DMS 273 (cell line): ENCODE results near the gene FAM222A.

Experiments
- DNase-seq: peaks from one replicate; lab custom pipeline; 2025; ENCODE audit not compliant: unreplicated experiment; lab: John Stamatoyannopoulos, UW

Gene FAM222A

DNA sequence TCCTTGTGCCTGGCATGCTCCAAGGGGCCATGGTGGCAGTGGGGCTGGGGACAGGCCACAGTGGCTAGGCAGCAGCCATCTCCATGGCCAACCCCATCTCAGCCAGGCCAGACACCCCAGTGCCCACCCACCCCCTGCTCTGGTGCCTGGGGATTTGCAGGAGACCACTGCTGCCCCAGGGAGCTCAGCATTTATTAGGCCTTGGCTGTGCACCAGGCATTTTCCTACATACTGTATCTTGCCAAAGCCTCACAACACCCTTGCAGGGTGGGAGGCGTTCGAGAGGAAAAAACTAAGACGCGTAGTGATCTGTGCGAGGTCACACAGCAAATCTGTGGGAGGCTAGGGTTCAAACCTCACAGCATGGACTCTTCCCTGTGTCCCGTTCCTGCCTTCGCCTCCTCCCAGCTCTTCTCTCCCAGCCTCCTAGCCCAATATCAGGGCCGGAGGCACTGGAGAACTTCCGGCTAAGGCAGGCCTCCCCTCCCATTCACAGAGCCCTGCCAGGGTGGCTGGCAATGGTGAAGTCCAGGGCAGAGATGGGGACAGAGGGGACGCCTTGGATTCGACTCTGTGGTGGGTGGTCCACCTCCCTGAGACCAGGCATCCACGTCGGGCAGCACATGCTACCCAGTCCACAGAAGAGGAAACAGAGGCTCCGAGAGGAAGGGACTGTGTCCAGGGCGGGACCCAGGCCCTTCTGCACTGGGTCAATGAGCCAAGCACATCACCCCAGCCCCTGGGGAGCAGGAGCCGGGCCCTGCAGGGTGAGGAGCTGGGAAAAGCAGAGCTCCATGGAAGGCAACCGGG lies 57.4 kb downstream of the FAM222A start:
- no peak for DNase-seq

DNA sequence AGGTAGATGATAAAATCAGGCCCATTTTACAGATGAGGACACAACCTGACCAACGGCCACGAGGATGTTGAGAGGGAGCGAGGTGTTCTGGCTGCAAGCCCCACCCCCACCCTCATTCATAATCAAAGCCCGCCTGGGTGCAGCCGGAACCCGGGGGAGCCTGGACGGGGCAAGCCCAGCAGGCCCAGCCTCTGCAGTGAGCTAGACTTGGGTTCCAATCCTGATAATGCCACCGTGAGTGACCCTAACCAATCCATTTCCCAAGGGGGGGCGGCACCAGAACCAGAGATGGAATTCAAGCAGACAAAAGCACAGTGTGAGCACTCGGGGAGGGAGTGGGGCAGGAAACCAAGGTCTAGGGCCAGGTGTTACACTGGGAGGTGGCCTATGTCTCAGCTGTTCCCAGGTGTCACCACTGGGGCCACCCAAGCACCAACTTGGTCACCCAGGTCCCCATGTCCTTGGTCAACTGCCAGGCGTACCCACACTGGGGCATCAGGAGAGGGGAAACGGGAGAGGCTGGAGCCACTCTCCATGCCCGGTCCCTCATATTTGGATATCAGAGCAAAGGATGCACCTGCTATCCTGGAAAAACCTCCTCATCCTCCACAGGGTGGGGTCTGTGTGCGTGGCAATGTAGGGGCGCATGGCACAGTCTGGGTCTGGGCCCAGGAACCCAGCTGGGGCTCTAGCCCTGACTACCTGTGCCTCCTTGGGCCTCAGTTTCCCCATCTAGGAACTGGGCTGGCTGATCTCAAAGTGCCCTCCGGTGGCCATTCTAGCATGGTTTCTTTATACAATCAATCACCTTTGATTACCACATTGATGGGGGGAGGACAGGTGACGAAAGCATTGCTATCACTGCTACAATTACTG lies 58.4 kb downstream of the FAM222A start:
- no peak for DNase-seq

DNA sequence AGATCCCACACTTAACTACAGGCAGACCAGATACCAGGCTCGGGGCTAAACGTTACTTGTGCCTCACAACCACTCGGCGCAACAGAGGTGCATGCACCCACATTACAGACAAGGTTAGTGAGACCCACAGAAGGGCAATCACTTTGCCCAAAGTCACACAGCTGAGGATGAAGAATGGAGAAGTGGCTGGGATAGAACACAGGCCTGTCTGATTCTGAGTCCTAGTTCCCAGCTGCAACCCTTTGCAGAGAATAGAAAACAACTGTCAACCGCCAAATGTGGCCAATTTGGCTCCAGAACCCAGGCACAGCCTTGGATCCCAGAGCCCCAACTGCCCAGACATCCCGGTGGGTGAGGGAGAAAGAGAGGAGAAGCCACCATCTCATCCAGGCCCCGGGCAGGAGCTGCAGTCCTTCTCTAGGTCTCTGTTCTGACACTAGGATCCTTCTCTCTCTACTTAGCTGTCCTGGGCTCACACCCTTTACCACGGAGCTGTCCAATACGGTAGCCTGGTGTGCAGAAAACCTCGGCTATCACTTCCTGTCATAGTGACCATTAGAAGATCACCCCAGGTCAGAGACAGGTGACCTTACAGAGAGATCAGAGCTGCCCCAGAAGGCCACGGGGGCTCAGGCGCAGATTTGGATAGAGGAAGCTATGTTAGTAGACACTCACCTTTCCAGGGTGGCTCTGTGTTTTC lies 59.1 kb downstream of the FAM222A start:
- peak; percentile 21 for DNase-seq

DNA sequence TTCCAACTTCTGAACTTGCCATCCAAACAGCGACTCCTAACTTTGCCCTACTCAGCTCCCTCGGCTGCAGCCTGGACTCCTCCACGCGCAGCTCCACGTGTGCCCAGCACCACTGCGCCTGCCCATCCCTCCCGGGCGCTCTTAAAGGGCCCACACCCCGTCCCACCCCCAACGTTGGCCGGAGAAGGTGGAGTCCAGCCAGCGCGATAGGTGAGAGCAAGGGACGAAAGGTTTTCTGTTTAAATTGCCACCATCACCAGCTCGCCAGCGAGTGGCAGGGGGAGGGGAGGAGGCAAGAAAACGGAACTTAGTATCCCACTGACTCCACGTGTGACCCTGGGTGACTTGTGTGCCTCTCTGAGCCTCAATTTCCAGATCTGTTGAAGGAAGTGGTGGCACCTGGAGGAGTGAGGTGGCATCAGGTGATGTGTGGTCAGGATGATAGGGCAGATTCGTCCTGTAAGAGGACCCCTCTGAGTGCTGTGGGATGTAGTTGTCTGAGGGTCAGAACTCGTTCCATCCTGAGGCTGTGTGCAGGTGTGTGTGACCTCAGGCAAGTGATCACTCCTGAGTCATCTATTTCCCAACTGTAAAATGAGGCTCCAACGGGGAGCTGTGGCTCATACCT lies 59.9 kb downstream of the FAM222A start:
- no peak for DNase-seq

DNA sequence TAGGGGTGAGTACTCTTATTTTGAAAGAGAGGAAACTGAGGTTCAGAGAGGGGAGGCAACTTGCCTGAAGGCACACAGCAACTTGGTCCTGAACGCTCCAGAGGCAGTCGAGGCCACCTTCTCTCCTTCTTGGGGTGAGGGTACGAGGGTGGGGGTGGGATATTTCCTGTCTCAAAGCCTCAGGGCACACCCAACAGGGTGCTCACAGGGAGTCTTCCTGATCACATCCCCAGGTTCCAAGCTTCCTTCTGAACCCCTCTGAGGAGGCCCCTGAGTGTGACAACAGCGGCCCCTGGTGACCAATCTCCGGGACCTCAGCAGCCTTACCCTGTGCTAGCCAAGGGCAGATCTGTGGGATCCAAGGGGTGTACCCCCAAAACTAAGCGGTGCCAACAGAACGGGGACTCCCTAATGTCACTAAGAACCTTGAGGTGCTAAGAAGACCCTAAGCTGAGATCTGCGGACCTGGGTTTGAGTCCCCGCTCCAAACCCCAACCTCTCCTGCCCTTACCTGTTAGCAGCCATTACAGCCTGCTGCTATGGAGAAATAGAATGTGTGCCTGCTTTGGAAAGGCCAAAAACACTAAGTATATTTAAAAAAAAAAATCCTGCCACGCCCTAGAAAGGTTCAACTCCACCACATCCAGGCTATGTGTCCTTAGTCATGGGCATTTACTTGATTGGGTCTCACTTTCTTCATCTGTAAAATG lies 61.7 kb downstream of the FAM222A start:
- DNase-seq, result peak; percentile 78

DNA sequence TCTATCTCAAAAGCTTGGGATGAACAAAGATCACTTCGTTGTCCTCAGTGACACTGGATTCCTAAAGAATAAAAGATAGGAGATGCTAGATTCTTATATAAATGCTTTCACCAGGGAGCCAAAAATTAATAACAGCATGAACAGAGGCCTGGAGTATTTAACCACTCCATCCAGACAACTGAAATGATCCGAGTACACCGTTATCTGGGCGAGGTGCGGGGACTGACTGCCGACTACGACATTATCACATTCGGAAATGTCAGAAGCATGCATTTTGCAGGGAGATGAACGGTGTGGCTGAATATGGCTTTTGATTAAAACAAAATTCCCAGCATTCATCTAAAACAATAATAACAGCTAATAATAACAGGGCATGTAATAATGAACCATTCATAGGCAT lies 63.0 kb downstream of the FAM222A start:
- no peak for DNase-seq

DNA sequence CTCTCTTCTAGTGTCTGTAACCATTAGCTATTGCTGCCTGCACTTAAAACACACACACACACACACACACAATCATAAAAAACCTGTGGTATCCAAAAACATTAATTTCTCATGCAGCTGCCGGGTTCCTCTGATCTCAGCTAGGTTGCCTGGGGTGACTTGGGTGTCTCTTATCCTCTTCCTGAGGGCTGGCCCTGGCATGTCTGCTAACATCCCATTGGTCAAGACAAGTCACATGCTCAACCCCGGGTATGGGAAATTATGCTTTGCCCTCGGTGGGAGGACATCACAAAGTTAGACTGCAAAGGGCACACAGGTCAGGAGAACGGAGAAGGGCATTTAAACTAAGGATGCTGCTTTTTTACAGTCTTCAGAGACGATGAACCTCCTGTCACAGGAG lies 63.9 kb downstream of the FAM222A start:
- peak; percentile 50 for DNase-seq

DNA sequence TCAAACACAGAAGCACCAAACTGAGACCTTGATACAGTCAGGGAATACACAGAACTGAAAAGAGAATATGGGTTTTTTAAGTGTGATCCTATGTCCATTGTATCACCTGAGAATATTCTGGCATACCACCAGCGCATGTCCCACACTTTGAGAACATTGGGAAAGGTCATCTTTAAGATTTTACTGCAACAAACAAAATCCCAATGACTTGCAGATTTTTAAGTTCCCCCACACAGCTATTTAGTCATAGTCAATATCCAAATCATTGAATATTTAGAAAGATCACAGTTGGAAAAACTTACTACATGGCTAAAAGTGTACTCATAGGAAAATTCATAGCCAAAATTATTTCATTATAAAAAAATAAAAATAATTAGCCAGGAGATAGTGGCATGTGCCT lies 65.1 kb downstream of the FAM222A start:
- no peak for DNase-seq

DNA sequence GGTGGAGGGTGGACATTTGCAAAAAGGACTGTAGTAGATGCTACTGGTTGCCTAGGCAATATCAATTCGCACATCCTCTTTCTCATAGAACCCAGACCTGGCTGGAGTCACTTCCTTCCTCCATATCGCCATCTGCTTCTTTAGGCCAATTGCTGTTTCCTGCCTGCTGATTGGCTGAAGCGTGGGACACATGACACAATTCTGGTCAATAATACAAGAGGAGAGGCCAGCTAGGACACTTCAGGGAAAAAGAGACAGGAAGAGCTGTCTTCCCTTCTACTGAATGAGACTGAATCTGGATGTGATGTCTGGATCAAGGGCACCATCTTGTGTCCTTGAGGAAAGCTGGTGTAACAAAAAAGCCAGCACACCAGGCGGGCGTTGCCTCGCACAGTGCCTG lies 65.8 kb downstream of the FAM222A start:
- DNase-seq, result no peak

DNA sequence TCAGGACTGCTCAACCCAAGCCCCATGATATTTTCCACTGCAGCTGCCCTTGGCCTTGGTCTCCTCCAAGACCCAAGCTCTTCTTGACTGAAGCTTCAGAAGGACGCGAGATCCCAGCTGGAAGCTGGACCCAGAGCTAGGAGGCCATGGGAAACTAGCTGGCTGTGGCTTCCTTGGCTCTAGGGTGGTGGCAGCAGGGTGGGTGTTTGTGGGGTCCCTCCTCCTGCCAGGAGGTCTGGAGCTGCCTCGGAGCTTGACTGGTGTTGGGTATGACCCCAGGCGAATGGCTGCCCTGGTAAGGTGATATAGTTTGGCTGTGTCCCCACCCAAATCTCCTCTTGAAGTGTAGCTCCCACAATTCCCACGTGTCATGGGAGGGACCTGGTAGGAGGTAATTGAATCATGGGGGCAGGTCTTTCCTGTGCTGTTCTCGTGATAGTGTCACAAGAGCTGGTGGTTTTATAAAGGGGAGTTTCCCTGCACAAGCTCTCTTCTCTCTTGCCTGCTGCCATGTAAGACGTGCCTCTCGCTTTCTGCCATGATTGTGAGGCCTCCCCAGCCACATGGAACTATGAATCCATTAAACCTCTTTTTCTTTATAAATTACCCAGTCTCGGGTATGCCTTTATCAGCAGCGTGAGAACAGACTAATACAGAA lies 68.2 kb downstream of the FAM222A start:
- no peak for DNase-seq

DNA sequence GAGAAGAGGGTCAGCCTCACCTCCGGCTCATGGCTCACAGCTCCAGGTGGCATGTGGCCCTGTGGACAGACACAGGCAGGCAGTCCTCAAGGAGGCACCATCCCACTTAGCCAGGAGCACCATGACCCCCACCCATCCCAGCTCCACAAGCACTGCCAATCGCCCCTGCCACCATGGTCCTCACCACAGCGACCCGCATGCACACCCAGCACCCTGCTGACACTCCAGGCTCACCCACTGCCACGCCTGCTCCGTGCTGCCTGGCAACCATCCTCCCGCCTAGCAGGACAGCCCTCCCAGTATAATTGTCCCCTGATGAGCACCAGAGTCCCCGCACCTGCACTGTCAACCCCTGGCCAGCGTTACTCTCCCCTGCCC lies 68.7 kb downstream of the FAM222A start:
- DNase-seq, result no peak

DNA sequence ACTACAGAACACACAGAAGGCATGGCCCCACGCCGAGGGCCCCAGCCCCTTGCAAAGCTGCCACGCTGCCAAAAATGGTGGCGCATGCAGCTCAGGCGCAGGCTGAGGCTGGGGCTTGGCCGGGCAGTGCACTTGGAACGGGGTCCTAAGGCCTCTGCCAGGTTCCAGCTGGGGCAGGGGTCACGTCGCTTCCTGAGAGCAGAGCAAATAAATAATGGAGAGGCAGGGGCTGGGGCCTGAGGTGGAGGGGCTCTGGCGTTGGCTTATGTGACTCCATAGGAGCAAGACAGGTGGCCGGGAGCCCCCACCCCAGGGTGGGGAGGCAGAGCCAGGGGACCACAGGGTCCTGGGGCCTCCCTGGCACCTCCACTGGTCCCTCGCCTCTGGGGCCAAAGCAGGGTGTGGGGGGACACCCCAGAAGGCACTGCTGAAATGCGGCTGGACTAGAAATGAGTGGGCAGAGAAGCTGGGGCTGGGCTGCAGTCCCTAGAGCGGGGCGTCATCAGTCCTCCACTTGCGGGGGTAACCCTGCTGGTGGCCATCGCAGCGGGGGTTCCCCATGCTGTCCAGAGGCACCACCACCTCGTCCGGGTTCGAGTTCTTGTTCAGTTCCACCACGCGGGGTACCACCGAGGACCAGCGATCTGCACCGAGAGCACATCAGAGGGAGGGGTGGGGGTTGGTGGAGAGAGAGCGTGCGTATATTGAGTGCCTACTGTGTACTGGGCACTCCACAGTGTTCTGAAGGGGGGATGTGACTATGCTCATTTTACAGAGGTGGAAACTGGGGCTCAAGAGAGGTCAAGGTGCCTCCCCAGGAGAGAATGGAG lies 69.7 kb downstream of the FAM222A start:
- DNase-seq, result no peak

DNA sequence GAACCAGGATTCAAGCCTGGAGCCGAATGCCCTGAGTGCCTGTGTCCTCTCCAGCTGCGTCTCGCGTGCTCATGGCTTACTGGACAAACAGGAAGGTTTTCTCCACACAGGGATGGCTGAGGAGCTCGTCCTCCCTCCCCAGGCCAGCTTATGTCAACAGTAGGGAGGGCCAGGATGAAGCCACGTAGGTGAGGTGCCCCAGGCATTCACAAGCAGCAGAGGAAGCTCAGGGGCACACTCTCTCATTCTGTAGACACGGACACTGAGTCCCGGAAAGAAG lies 70.3 kb downstream of the FAM222A start:
- no peak for DNase-seq

DNA sequence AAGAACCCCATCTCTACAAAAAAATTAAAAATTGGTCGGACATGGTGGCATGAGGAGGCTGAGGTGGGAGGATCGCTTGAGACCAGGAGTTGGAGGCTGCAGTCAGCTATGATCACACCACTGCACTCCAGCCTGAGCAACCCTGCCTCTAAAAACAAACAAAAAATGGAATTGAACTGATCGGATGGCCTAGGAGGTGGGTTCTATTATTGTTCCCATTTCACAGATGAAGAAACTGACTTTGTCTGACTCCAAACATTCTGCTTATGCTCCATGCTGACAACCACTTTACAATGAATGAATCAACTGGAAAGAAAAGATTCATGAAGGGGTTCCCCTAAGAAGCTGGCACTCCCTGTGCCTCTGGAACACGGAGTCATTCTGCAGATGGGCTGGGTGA lies 72.2 kb downstream of the FAM222A start:
- no peak for DNase-seq

DNA sequence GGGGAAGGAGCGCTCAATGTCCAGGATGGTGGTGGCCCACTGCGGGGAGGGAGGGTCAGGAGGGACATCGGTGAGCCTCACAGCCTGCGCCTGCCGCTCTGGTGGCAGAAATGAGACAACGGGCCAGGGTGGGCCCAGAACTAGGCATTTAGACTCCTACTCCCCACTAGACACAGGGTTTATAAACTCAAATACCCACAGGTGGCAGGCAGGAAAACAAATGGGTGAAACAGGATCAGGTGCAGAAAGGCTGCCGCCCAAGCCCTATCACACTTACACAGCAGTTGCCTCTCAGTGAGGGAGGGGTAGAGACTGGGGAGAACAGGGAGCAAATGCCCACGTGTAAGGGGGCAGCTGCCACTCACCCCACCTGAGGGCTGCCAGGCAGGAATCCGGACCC lies 73.2 kb downstream of the FAM222A start:
- no peak for DNase-seq

DNA sequence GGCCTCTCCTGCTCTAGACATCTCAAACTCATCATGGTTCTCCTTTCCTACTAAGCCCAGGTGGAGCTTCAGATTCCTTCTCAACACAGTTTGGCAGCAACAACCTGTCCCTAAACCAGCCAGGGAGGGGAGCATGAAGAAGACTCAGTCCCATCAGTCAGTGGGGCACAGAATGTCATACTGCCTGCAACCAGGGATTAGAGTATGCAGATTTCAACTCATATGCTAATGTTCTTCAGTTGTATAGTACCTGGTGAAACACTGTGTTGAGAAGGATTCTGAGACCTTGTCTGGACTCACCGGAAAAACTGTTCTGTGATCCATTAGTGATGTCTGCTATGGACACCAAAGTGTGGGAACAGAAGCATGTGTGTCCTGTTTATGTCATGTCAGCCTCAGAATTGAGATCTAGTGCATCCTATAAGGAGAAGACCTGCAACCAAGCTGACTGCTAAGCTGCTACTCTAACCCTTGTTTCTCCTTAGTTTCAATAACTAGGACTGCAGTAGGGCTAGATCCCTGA lies 76.0 kb downstream of the FAM222A start:
- DNase-seq, result no peak

DNA sequence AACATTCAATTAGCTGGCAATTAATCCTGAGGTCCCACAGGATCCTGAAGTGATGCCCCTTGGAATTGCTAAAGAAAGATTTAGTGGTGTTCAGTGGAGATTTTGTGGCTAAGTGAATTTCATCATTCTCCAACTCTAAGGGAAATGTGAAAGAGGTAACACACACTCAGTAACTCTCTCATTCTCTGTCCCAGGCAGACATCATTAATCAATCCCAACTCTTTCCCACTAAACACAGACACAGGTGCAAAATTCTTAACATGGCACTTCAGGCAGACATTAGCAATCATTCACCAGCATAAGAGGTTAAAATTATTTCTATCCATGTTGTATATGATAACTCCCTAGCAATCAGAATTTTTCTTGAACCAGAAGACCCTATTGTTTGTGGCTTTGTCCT lies 79.4 kb downstream of the FAM222A start:
- DNase-seq, result no peak

DNA sequence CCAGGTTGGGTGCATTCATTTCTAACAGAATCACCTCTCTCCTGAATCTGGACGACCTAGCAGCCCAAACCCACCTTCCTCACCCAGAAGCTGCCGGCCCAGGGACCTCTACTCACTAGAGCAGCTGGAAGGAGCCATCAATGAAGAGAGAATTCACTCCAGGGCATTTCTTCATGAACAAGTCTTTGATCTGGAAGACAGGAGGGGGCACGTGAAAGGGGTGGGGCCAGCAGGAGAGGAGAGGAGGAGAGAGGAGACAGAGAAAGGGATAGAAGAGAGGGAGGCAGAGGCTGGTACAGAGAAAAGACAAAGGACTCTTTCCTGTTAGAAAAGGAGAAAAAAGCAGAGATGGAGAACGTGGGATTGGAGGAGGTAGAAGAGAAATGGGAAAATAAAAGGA lies 79.8 kb downstream of the FAM222A start:
- DNase-seq, result no peak

DNA sequence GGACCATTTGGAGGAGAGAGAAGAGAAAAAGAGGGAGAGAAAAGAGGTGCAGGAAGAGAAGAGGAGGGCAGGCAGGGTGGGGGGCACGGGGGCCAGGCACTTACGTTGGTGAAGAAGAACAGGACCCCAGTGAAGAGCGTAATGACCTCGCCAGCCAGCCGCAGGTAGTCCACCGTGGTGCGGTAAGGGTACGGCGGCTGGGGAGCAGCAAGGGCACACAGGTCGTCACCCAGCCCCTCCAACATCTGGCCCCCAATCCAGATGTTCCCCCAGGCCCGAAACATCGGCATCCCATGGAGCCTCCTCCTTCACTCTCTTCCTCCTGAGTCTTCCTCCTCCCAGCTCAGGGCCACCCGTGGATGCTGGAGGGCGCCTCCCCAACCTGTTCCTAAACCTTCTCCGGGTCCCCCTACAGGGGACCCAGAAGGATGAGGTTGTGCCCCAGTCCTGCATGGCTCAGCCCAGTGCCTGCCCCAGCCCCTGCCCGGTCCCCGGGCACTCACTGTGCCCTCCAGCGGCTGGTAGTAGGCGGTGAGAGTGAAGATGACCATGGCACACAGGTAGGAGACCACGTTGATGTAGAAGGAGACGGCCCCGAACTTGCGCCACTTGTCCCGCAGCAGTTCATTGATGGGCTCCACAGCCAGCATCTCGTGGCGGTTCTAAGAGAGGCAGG lies 80.3 kb downstream of the FAM222A start:
- no peak for DNase-seq
